ENCODE measurements around the gene SERPINB6. TPM values are rescaled to one million over a fixed set of nuclear protein-coding genes. Genes with fewer than 3 reads are reported as not detected.
A peak's percentile ranks its signal among the peaks of the same experiment; 100 is the strongest.

SERPINB6 gene
- total RNA-seq, 6 experiments from 2014 or later, result 27.0 to 48.5 (median 38.7) TPM

DNA sequence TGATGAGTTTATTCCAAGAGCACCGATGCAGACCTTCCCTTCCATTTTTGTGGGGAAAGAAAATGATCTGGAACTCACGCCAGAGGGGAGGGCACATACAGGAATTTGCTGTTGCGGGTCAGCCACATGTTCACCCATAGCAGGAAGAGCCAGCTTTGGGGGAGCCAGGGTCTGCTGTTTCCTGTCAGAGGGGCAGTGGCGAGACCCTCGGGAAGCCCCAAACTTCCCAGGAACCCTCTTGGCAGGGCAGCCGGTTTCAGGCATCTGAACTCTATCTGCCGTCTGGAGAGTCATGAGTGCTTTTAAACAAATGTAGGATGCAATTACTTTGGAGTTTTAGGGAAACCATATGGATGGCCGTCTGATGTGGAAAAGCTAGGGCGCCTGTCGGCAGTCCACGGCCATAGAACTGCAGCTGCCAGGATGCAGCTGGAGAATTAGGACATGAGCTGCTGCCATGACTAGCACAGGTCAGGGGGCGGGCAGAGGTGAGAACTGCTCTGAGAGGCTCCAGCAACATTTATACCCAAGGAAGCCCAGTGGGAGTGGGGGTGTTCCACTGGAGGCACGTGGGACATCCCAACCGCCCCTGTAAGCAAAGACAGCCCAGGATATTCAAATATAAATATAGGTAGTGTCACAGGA, 53.4 kb downstream of the SERPINB6 start:
- peak in 1 of 3 donors; percentile 39 for DNase-seq
- H3K36me3 ChIP-seq, result no peaks in the 10 kb centered on the region
- H3K27me3 ChIP-seq, result no peaks in the 10 kb centered on the region
- no peak for ATAC-seq
- H3K9me3 ChIP-seq, result no peaks in the 10 kb centered on the region
- 68% methylated on average over 9 of the region's 14 CpGs for WGBS (ENCODE audit: insufficient coverage, low coverage, low lambda C conversion rate, missing lambda C conversion rate)
- no peaks in the 10 kb centered on the region for H3K4me1 ChIP-seq
- intact Hi-C loops (cut with DNase I), result loop anchor here (10.0 kb wide), 1 partner anchor 73 kb away; the partner anchor contains the start of gene SERPINB1 (in 2 of the 2)
- no peak overlapping the region for H3K27ac ChIP-seq
- TF ChIP-seq, protein P1, sequence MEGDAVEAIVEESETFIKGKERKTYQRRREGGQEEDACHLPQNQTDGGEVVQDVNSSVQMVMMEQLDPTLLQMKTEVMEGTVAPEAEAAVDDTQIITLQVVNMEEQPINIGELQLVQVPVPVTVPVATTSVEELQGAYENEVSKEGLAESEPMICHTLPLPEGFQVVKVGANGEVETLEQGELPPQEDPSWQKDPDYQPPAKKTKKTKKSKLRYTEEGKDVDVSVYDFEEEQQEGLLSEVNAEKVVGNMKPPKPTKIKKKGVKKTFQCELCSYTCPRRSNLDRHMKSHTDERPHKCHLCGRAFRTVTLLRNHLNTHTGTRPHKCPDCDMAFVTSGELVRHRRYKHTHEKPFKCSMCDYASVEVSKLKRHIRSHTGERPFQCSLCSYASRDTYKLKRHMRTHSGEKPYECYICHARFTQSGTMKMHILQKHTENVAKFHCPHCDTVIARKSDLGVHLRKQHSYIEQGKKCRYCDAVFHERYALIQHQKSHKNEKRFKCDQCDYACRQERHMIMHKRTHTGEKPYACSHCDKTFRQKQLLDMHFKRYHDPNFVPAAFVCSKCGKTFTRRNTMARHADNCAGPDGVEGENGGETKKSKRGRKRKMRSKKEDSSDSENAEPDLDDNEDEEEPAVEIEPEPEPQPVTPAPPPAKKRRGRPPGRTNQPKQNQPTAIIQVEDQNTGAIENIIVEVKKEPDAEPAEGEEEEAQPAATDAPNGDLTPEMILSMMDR (IDR thresholded peaks at IDR 0.05), result no peak
- TF ChIP-seq POLR2A (IDR thresholded peaks at IDR 0.05), result no peak
- no peak overlapping the region for H3K4me3 ChIP-seq

DNA sequence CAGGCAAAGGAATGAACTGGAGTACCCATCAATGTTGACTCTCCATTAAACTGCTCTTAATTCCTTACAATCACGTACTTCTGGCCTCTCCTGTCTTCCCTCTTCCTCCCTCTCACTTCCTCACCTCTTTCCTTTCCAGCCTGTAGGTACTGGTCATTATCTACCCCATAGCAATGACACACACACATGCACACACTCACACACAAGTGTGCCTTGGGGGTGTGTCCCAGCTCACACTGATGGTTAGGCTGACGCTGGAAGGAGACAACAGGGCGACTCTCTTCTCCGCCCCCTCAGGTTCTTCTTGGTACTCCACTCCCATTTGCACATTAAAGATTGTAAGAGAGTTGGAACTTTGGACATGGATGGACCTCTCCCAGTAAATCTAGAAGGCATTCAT, 54.3 kb downstream of the SERPINB6 start:
- intact Hi-C loops (cut with DNase I), result loop anchor here (10.0 kb wide), 1 partner anchor 72 kb away; the partner anchor contains the start of gene SERPINB1 (in 2 of the 2)
- WGBS (ENCODE audit: insufficient coverage, low coverage, low lambda C conversion rate, missing lambda C conversion rate), result 82% methylated on average over 3 of the region's 4 CpGs
- DNase-seq (peak in 1 of 3 donors; percentile 11), ATAC-seq (no peak)
- no peak overlapping the region for H3K27ac ChIP-seq
- H3K36me3 ChIP-seq, result no peaks in the 10 kb centered on the region
- no peaks in the 10 kb centered on the region for H3K9me3 ChIP-seq
- no peak overlapping the region for H3K4me3 ChIP-seq
- no peaks in the 10 kb centered on the region for H3K27me3 ChIP-seq
- TF ChIP-seq, protein P1 (IDR thresholded peaks at IDR 0.05), result no peak
- TF ChIP-seq POLR2A (IDR thresholded peaks at IDR 0.05), result no peak
- H3K4me1 ChIP-seq, result no peaks in the 10 kb centered on the region

DNA sequence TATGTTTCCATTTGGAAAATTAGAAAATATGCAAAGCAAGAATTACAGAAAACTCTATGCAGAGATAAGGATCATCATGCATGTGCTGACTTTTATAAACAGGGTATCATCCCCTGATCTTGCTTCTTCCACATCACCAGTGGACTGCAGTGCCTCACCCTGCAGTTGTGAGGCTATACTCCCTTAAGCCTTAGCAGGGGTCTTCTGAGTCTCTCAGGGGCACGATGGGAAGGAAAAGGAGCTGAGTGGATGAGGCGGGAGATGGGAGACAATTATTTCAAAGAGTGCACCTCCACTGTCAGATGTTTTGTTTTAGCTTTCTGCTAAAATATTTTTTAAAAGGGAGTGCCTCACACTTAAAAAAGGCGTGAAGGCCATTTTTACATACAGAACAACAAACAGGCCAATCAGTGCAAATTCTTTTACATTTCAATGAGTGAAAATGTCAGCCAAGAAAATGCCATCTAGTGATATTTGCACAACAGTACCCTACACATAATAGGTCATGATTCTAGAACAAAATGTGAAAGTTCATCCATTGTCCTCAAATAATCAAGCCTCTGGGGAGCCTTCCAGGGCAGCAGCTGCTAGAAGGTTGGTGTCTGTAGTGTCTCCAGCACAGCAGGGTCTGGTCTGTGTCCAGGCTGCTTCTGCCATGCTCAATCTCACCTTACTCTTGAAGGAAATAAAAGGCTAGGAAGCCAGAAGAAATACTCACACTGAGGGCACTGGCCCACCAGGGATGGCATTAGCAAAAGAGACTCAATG, 55.0 kb downstream of the SERPINB6 start:
- H3K27me3 ChIP-seq, result no peaks in the 10 kb centered on the region
- TF ChIP-seq, protein P1 (IDR thresholded peaks at IDR 0.05), result no peak
- TF ChIP-seq POLR2A (IDR thresholded peaks at IDR 0.05), result no peak
- ATAC-seq (no peak), DNase-seq (peak in 1 of 3 donors; percentile 22)
- WGBS (ENCODE audit: insufficient coverage, low coverage, low lambda C conversion rate, missing lambda C conversion rate), result 67% methylated on average over 3 of the region's 3 CpGs
- H3K4me1 ChIP-seq, result no peaks in the 10 kb centered on the region
- no peaks in the 10 kb centered on the region for H3K36me3 ChIP-seq
- H3K27ac ChIP-seq, result no peak overlapping the region
- H3K4me3 ChIP-seq, result no peak overlapping the region
- H3K9me3 ChIP-seq, result no peaks in the 10 kb centered on the region
- intact Hi-C loops (cut with DNase I), result loop anchor here (10.0 kb wide), 1 partner anchor 72 kb away; the partner anchor contains the start of gene SERPINB1 (in 2 of the 2)

DNA sequence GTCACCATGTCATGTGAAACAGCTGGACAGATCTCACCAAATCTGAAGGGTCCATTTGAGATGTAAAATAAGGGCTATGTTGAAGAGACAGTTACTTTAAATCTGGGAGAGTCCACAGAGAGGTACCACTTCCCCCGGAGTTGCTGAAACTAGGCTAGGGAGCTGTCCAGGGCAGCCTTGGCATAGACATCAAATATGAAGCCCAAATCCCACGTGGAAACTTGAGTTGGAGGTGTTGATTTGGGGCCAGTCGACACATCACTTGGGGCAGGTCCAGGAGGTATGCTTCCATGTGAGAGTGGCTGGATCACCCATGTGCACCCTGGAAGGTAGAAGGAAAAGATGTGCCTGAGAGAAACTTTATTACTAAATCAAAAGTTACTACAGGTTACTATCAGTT, 56.2 kb downstream of the SERPINB6 start:
- 72% methylated on average over 3 of the region's 3 CpGs for WGBS (ENCODE audit: insufficient coverage, low coverage, low lambda C conversion rate, missing lambda C conversion rate)
- no peaks in the 10 kb centered on the region for H3K27me3 ChIP-seq
- no peak overlapping the region for H3K27ac ChIP-seq
- no peak overlapping the region for H3K4me3 ChIP-seq
- no peaks in the 10 kb centered on the region for H3K4me1 ChIP-seq
- peak in 1 of 3 donors; percentile 17 for DNase-seq
- ATAC-seq, result no peak
- H3K36me3 ChIP-seq, result no peaks in the 10 kb centered on the region
- no peak for TF ChIP-seq POLR2A (IDR thresholded peaks at IDR 0.05)
- TF ChIP-seq, protein P1 (IDR thresholded peaks at IDR 0.05), result no peak
- H3K9me3 ChIP-seq, result no peaks in the 10 kb centered on the region
- intact Hi-C loops (cut with DNase I), result loop anchor here (10.0 kb wide), 1 partner anchor 70 kb away; the partner anchor contains the start of gene SERPINB1 (in 2 of the 2)

All from right lobe of liver (tissue), 6 donors.